Measurements from ENCODE around the gene DISC1.

GRCh38 chr1:231670755-231671154, 44.2 kb downstream of the DISC1 start:
- no peak for TF ChIP-seq POLR2A (IDR thresholded peaks at IDR 0.05; ENCODE audit: extremely low read depth, insufficient read length)
- TF ChIP-seq, protein P1, sequence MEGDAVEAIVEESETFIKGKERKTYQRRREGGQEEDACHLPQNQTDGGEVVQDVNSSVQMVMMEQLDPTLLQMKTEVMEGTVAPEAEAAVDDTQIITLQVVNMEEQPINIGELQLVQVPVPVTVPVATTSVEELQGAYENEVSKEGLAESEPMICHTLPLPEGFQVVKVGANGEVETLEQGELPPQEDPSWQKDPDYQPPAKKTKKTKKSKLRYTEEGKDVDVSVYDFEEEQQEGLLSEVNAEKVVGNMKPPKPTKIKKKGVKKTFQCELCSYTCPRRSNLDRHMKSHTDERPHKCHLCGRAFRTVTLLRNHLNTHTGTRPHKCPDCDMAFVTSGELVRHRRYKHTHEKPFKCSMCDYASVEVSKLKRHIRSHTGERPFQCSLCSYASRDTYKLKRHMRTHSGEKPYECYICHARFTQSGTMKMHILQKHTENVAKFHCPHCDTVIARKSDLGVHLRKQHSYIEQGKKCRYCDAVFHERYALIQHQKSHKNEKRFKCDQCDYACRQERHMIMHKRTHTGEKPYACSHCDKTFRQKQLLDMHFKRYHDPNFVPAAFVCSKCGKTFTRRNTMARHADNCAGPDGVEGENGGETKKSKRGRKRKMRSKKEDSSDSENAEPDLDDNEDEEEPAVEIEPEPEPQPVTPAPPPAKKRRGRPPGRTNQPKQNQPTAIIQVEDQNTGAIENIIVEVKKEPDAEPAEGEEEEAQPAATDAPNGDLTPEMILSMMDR (IDR thresholded peaks at IDR 0.05; ENCODE audit: low read depth, low read length): no peak
- no peak for TF ChIP-seq MAX (IDR thresholded peaks at IDR 0.05; ENCODE audit: low read depth, low read length)
- TF ChIP-seq MYC (IDR thresholded peaks at IDR 0.05; ENCODE audit: low read depth, low read length): no peak

All from NB4 (cell line).